GM10266 (cell line): ENCODE data around the gene CD5L.

Experiments
- DNase-seq: peaks from one replicate; pipeline ENCODE4 v3.0.0; 2012; ENCODE audit errors: extremely low spot score
- CTCF ChIP-seq: IDR thresholded peaks from 2 replicates; pipeline ENCODE4 v1.5.1; 2012; ENCODE audit warnings: mild to moderate bottlenecking, low read depth; ENCODE audit not compliant: control insufficient read depth, insufficient read depth; ENCODE audit errors: missing control alignments

The CD5L gene

GRCh38 chr1:157856538-157856937, 14.9 kb upstream of the CD5L start:
- DNase-seq: no peak
- no peak for TF ChIP-seq CTCF

GRCh38 chr1:157852476-157852875, 10.9 kb upstream of the CD5L start:
- DNase-seq: no peak
- no peak for TF ChIP-seq CTCF

- no peak for TF ChIP-seq CTCF
- DNase-seq: peak; percentile 38
Measured at GRCh38 chr1:157849229-157849875, 7.7 kb upstream of the CD5L start.

GRCh38 chr1:157844089-157844830, 2.7 kb upstream of the CD5L start:
- no peak for TF ChIP-seq CTCF
- no peak for DNase-seq

GRCh38 chr1:157842939-157843338, 1.3 kb upstream of the CD5L start:
- TF ChIP-seq CTCF: no peak
- no peak for DNase-seq

DNA sequence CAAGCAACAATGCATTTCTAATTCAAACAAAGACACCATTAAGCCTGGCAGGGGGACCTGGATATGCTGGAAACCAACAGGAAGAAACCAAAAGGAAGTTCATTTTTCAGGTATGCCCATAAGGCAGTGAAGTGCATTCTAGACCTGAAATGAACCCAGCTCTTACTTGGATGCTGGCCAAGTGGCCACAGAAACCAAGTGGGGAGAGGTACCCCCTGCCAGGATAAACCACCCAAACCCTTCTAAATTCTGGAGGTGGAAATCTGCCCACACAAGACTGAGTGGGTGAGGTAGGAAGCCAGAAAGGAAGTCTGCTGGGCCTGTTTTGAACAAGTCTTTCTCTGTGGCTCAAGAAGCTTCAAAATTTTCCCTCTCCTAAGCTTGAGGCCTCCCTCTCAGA, 2.6 kb downstream of the CD5L start:
- DNase-seq: no peak
- TF ChIP-seq CTCF: no peak

- DNase-seq: no peak
- no peak for TF ChIP-seq CTCF
Measured at GRCh38 chr1:157834430-157834829, 7.2 kb downstream of the CD5L start.
